Measurements from ENCODE around the gene DNAJB6. TPM values are rescaled to one million over a fixed set of nuclear protein-coding genes. Genes with fewer than 3 reads are reported as not detected.

DNAJB6 gene
- polyA plus RNA-seq, 3 donors, result 66.6 to 117 (median 116) TPM

GRCh38 chr7:157306846-157307838, 29.7 kb upstream of the DNAJB6 start:
- Mint-ChIP-seq H3K4me3 (no peak overlapping the region), H3K27me3 (ENCODE audit: low read depth in 3 of 3) (peaks cover 0 to 3% (median 0%) of the 10 kb centered on the region in 3 donors)
- H3K27me3 ChIP-seq (ENCODE audit: control insufficient read depth in 2 of 2, insufficient read depth in 2 of 2, low read length in 2 of 2), result no peaks in the 10 kb centered on the region

More at GRCh38 chr7:157306846-157307838, 29.7 kb upstream of the DNAJB6 start:
- Histone ChIP-seq H3K79me2 (ENCODE audit: insufficient read depth, low read length) (no peaks in the 10 kb centered on the region), H4K20me1 (ENCODE audit: insufficient read depth, low read length) (no peaks in the 10 kb centered on the region), H3K9me3 (replicated peaks in 1 of 2; ENCODE audit: control insufficient read depth in 1 of 2, insufficient read depth in 1 of 2, low read length in 2 of 2) (no peaks in the 10 kb centered on the region), H3K4me1 (ENCODE audit: control insufficient read depth in 1 of 2, insufficient read depth in 2 of 2, low read length in 2 of 2) (peaks cover 12 to 13% of the 10 kb centered on the region in 2 donors), H3K4me2 (replicated peaks; ENCODE audit: extremely low read depth, low read length, poor library complexity, severe bottlenecking) (no peak overlapping the region), H3K36me3 (replicated peaks in 1 of 2; ENCODE audit: control insufficient read depth in 1 of 2, insufficient read depth in 2 of 2, low read length in 2 of 2) (no peaks in the 10 kb centered on the region), H3K27ac (ENCODE audit: low read depth in 1 of 2, low read length in 2 of 2) (no peak overlapping the region), H2AFZ (ENCODE audit: insufficient read depth, low read depth, low read length, poor library complexity, severe bottlenecking) (no peak overlapping the region), H3K9ac (ENCODE audit: insufficient read depth, low read length, poor library complexity, severe bottlenecking) (no peak overlapping the region), H3K4me3 (replicated peaks in 1 of 3; ENCODE audit: low read depth in 2 of 3, low read length in 3 of 3) (no peak overlapping the region)
- no peak for DNase-seq
- Mint-ChIP-seq H3K4me1 (peaks cover 17% of the 10 kb centered on the region), H3K36me3 (no peaks in the 10 kb centered on the region), H3K27ac (no peak overlapping the region), H3K9me3 (peaks cover 0 to 4% (median 0%) of the 10 kb centered on the region in 7 donors)
- 95% methylated on average over 22 of the region's 27 CpGs for WGBS (ENCODE audit: insufficient coverage)
- TF ChIP-seq CTCF (IDR thresholded peaks at IDR 0.05), result no peak
- intact Hi-C loops (cut with micrococcal nuclease), result no loop called here
